ENCODE results near the gene YAP1.

GRCh38 chr11:102187416-102188151 lies 77.3 kb downstream of the YAP1 start:
- TF ChIP-seq CTCF (IDR thresholded peaks at IDR 0.05; ENCODE audit: insufficient read depth, low read length, poor library complexity, severe bottlenecking) (no peak), EZH2phosphoT487 (conservative IDR thresholded peaks at IDR 0.05; ENCODE audit: low read length) (no peak)
